HepG2 (cell line): ENCODE results near the gene RBBP9. TPM values are rescaled to one million over a fixed set of nuclear protein-coding genes. Genes with fewer than 3 reads are reported as not detected.

Experiments used
- ATAC-seq: fragments of 200-7000 bp; cut with Tn5 transposase; 3 replicates; pipeline ENCODE4 v1.9.1; 2020; ENCODE audit warnings: mild to moderate bottlenecking, moderate library complexity
- BruUV-seq: library from RNA; stranded (reverse); fragments of 400-500 nt; replicated peaks from 2 replicates; lab custom pipeline; 2021; lab: Mats Ljungman, UMichigan
- CTCF ChIA-PET: fragments of 300-600 bp; formaldehyde crosslinking; extraction: SDS; loops from one replicate; lab custom pipeline; 2021; ENCODE audit warnings: low total read pairs, inconsistent platforms, low intra/inter-chr PET ratio; lab: Yijun Ruan, JAX
- POLR2A ChIA-PET: fragments of 350-600 bp; sonication (Branson Sonifier 250); formaldehyde crosslinking; loops from one replicate; lab custom pipeline; 2020; ENCODE audit warnings: antibody characterized with exemption, inconsistent platforms; lab: Yijun Ruan, JAX
- DNase-seq: peaks from one replicate; pipeline ENCODE4 v3.0.0-alpha.2; 2015; ENCODE audit warnings: low spot score
- FAIRE-seq: peaks from 3 replicates; lab custom pipeline; 2011; peaks lifted over from hg19 to GRCh38; lab: Jason Lieb, UNC
- H2AFZ ChIP-seq: one replicate; pipeline ENCODE4 v1.6.1; 2011; ENCODE audit warnings: low read length, inconsistent platforms
- H3K27ac ChIP-seq: fragments of 300-600 bp; 3 replicates; pipeline ENCODE4 v1.8.0; 2011; ENCODE audit warnings: mixed run types, mild to moderate bottlenecking, mixed read lengths, low read length, inconsistent platforms; ENCODE audit not compliant: insufficient read depth; ENCODE audit errors: extremely low read length
- H3K27me3 ChIP-seq, 2 experiments: fragments of 200-600 bp in 1 of 2; 2 replicates in 1 of 2; 3 replicates in 1 of 2; pipeline versions ENCODE4 v1.6.0 to v1.8.0; 2011; ENCODE audit warnings: low read length in 2 of 2, mild to moderate bottlenecking in 2 of 2, moderate library complexity in 2 of 2, inconsistent platforms in 1 of 2; ENCODE audit not compliant: insufficient read depth in 2 of 2, control insufficient read depth in 1 of 2
- H3K36me3 ChIP-seq, 2 experiments: fragments of 200-600 bp in 1 of 2; replicated peaks in 1 of 2; 2 replicates in 1 of 2; 3 replicates in 1 of 2; pipeline versions ENCODE4 v1.5.1 to v1.8.0; 2011; ENCODE audit warnings: low read length in 2 of 2, inconsistent platforms in 1 of 2; ENCODE audit not compliant: insufficient read depth in 2 of 2, control insufficient read depth in 1 of 2
- H3K4me1 ChIP-seq: 2 replicates; pipeline ENCODE4 v1.5.1; 2012; ENCODE audit warnings: low read length, inconsistent platforms; ENCODE audit not compliant: insufficient read depth
- H3K4me2 ChIP-seq: 2 replicates; pipeline ENCODE4 v1.6.0; 2011; ENCODE audit warnings: low read depth, low read length, inconsistent platforms
- H3K4me3 ChIP-seq, 3 experiments: fragments of 200-600 bp in 1 of 3; sonication (generic), shearing (Covaris generic) in 1 of 3; replicated peaks in 1 of 3; 2 replicates each; pipeline ENCODE4 v1.5.1; 2011 to 2016; ENCODE audit warnings: low read length in 3 of 3, inconsistent platforms in 2 of 3, low read depth in 2 of 3, mild to moderate bottlenecking in 2 of 3, control low read depth in 1 of 3, mixed read lengths in 1 of 3; ENCODE audit not compliant: insufficient read depth in 1 of 3
- H3K79me2 ChIP-seq: one replicate; pipeline ENCODE4 v1.6.1; 2011; ENCODE audit warnings: low read length, inconsistent platforms; ENCODE audit not compliant: insufficient read depth
- H3K9ac ChIP-seq: 2 replicates; pipeline ENCODE4 v1.6.0; 2011; ENCODE audit warnings: mild to moderate bottlenecking, low read depth, low read length, inconsistent platforms; ENCODE audit not compliant: insufficient read depth
- H3K9me3 ChIP-seq: 2 replicates; pipeline ENCODE4 v1.5.1; 2012; ENCODE audit warnings: mild to moderate bottlenecking, low read length
- H4K20me1 ChIP-seq: 2 replicates; pipeline ENCODE4 v1.6.0; 2011; ENCODE audit warnings: inconsistent platforms, mild to moderate bottlenecking, low read length, moderate library complexity; ENCODE audit not compliant: insufficient read depth
- CREB1 ChIP-seq, 2 experiments: fragments of 450-650 bp in 1 of 2; IDR thresholded peaks; 2 replicates each; pipeline ENCODE4 v1.6.1; 2016 to 2017; ENCODE audit warnings: control low read depth in 1 of 2, mild to moderate bottlenecking in 1 of 2, missing compliant biosample characterization in 1 of 2, missing genetic modification characterization in 1 of 2
- FOXA1 ChIP-seq, 2 experiments: fragments of 450-650 bp in 1 of 2; sonication (generic) in 1 of 2; formaldehyde crosslinking in 1 of 2; IDR thresholded peaks; 2 replicates each; pipeline versions ENCODE4 v1.4.0 to v1.6.1; 2016 to 2020; ENCODE audit warnings: missing genetic modification reagents in 1 of 2
- FOXC1 ChIP-seq: sonication (generic); formaldehyde crosslinking; IDR thresholded peaks from 2 replicates; pipeline ENCODE4 v1.8.0; 2022; ENCODE audit warnings: mild to moderate bottlenecking, missing genetic modification reagents, borderline replicate concordance
- PBX3 ChIP-seq: sonication (generic); formaldehyde crosslinking; IDR thresholded peaks from 2 replicates; pipeline ENCODE4 v1.8.1; 2023; ENCODE audit warnings: missing genetic modification reagents, inconsistent platforms, borderline replicate concordance
- ZNF333 ChIP-seq: sonication (generic); formaldehyde crosslinking; IDR thresholded peaks from 2 replicates; pipeline ENCODE4 v1.4.0; 2020; ENCODE audit warnings: mild to moderate bottlenecking, missing genetic modification reagents, borderline replicate concordance
- ZNF629 ChIP-seq: sonication (generic); formaldehyde crosslinking; conservative IDR thresholded peaks from 2 replicates; pipeline ENCODE4 v1.5.0; 2020; ENCODE audit warnings: missing genetic modification reagents
- WGBS: methylation state at CpG from one replicate; pipeline ENCODE4 v1.1.6; 2017; ENCODE audit warnings: low lambda C conversion rate; 5-methylcytosine and 5-hydroxymethylcytosine counted together
- in situ Hi-C: cut with HindIII; loops from 2 replicates; pipeline ENCODE4 v1.10.0; 2017; ENCODE audit warnings: low pct_unique_long_range_greater_than_20kb; ENCODE audit not compliant: extremely low pct_ligation_motif_present
- intact Hi-C: fragments of 100-400 bp; cut with micrococcal nuclease; formaldehyde crosslinking; loops from one replicate; pipeline ENCODE4 v1.10.0; 2022; ENCODE audit not compliant: unreplicated experiment
- polyA plus RNA-seq, 8 experiments: library from polyadenylated mRNA; depleted of rRNA in 3 of 8; stranded (reverse) in 7 of 8; unstranded in 1 of 8; fragments of >200 nt; fragmentation: Illumina TruSeq in 4 of 8; extraction: Trizol in 4 of 8; gene quantifications; 2 replicates each; pipeline versions ENCODE4 v1.2.1 to v1.2.3, GENCODE V29; 2011 to 2016; ENCODE audit warnings: low read depth in 4 of 8, missing spikeins in 1 of 8, mixed read lengths in 1 of 8; ENCODE audit not compliant: insufficient read depth in 1 of 8
- total RNA-seq, 5 experiments: library from RNA; depleted of rRNA; stranded (reverse); fragments of >200 nt; fragmentation: Illumina TruSeq; extraction: Trizol; gene quantifications; 2 replicates each; pipeline ENCODE4 v1.2.3, GENCODE V29; 2016; ENCODE audit warnings: low read depth in 1 of 5

RBBP9 gene
- total and polyA plus RNA-seq, 2 of the 13 experiments (the other 11 are each of a cell fraction or from before 2014, with no cell fraction given) = 28.0 to 56.3 TPM

DNA sequence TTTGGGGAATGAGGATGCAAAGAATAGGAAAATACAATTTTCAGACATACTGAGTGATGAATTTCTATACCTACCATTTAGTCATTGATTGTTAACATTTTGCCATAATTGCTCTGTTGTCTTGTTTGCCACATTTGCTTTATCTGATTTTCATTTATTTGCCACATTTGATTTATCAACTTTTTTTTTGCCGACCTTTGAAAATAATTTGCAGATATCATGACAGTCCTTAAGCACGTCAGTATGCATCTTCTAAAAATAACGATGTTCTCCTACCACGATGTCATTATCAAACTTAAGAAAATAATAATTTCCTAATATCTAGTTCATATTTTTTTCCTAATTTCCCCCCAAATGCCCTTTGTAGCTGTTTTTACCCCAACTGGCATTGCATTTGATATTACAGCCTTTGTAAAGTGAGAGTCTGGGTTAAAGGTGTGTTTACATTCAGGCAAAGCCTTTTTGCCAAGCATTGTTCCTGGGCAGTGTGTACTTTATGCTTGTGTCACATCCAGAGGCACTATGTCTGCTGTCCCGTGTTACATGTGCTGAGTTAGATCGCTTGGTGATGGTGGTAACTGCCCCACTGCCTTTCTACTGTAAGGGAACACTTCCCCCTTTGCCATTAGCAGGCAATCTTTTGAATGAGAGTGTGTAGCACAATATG lies 37.1 kb upstream of the RBBP9 start (continued):
- no peak for TF ChIP-seq FOXC1 (CRISPR knock-in tag)
- TF ChIP-seq FOXA1 (IDR thresholded peaks at IDR 0.05) = no peak
- peak; percentile 64 for TF ChIP-seq FOXA1 (CRISPR knock-in tag; IDR thresholded peaks at IDR 0.05)

DNA sequence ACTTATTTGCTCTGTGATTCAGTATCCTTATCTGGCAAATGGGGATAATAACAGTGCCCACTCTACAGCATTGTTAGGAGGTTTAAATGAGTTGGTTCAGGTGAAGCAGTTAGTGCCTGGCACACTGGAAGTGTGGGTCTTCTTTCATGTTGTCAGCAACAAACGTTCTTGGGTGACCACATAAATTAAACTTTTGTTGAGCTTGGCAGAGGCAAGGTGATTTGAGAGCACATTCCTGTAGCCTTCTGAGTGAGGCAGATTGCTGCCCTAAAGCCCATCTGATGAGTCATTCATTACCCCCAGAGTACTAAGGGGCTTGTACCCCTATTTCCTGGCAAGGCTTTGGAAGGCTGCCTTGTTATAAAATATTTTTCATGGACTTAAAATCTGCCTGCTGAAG lies 36.5 kb upstream of the RBBP9 start:
- Histone ChIP-seq H3K9me3 (no peaks in the 10 kb centered on the region), H3K27me3 (no peaks in the 10 kb centered on the region), H2AFZ (no peak overlapping the region), H3K36me3 (peaks cover 39 to 80% of the 10 kb centered on the region in 2 experiments), H3K27ac (no peak overlapping the region), H4K20me1 (no peaks in the 10 kb centered on the region), H3K79me2 (no peaks in the 10 kb centered on the region), H3K4me1 (peaks cover 20% of the 10 kb centered on the region), H3K4me2 (no peak overlapping the region), H3K4me3 (no peak overlapping the region), H3K9ac (no peak overlapping the region)
- BruUV-seq = no TSS peak
- CTCF ChIA-PET = no interaction called here
- POLR2A ChIA-PET = interaction anchor here (1.1 kb wide), 1 partner anchor 26 kb away, joined by 3 read pairs; the partner anchor contains the start of gene SEC23B
- intact Hi-C loops (no loop called here), in situ Hi-C loops (no loop called here)
- WGBS = 73% methylated on average over 1 of the region's 1 CpG
- FAIRE-seq (no peak), ATAC-seq (no peak), DNase-seq (no peak)
- TF ChIP-seq ZNF629 (peak; percentile 64), ZNF333 (no peak)

- FAIRE-seq (peak; percentile 46), ATAC-seq (no peak), DNase-seq (no peak)
- intact Hi-C loops (no loop called here), in situ Hi-C loops (no loop called here)
- Histone ChIP-seq H2AFZ (no peak overlapping the region), H3K27ac (no peak overlapping the region), H3K4me3 (no peak overlapping the region), H4K20me1 (no peaks in the 10 kb centered on the region), H3K79me2 (no peaks in the 10 kb centered on the region), H3K36me3 (peaks cover 46 to 82% of the 10 kb centered on the region in 2 experiments), H3K27me3 (no peaks in the 10 kb centered on the region), H3K4me1 (peaks cover 20% of the 10 kb centered on the region), H3K9me3 (no peaks in the 10 kb centered on the region), H3K4me2 (no peak overlapping the region), H3K9ac (no peak overlapping the region)
- TF ChIP-seq CREB1 (IDR thresholded peaks at IDR 0.05) (peak; percentile 21; the same call in 1 of the 2 replicates), CREB1 (CRISPR knock-in tag; IDR thresholded peaks at IDR 0.05) (no peak), PBX3 (CRISPR knock-in tag) (no peak)
- no TSS peak for BruUV-seq
- WGBS = 92% methylated on average over 6 of the region's 6 CpGs
- ChIA-PET POLR2A (no interaction called here), CTCF (no interaction called here)
Observed at GRCh38 chr20:18532626-18533025, 35.6 kb upstream of the RBBP9 start.
